H1 (cell line): ENCODE results near the gene RGS3.

Experiments used
- CTCF ChIP-seq, 3 experiments: IDR thresholded peaks; 1 replicate in 2 of 3; 2 replicates in 1 of 3; pipeline versions ENCODE4 v1.5.1 to v1.6.1; 2011; ENCODE audit warnings: low read length in 3 of 3, mild to moderate bottlenecking in 3 of 3, inconsistent platforms in 2 of 3, low read depth in 1 of 3, moderate library complexity in 1 of 3; ENCODE audit not compliant: insufficient read depth in 1 of 3; ENCODE audit errors: control extremely low read depth in 1 of 3
- GABPA ChIP-seq: IDR thresholded peaks from 2 replicates; pipeline ENCODE4 v1.6.1; 2011; ENCODE audit warnings: mild to moderate bottlenecking, low read length, moderate library complexity, borderline replicate concordance; ENCODE audit not compliant: insufficient read depth
- HDAC6 ChIP-seq: IDR thresholded peaks from one replicate; pipeline ENCODE4 v1.7.1; 2012; ENCODE audit warnings: low read depth, mild to moderate bottlenecking, inconsistent platforms, low read length, moderate library complexity
- JUND ChIP-seq: IDR thresholded peaks from 2 replicates; pipeline ENCODE4 v1.6.1; 2011; ENCODE audit warnings: mild to moderate bottlenecking, improper control_type of control experiment, low read length
- POLR2A ChIP-seq, 2 experiments: IDR thresholded peaks; 1 replicate in 1 of 2; 2 replicates in 1 of 2; pipeline ENCODE4 v1.6.1; 2011; ENCODE audit warnings: low read depth in 2 of 2, low read length in 2 of 2, mild to moderate bottlenecking in 2 of 2; ENCODE audit errors: control extremely low read depth in 1 of 2
- RNF2 ChIP-seq: fragments of 200-900, 300-1000 bp; sonication (generic); IDR thresholded peaks from 2 replicates; pipeline ENCODE4 v1.7.1; 2016; ENCODE audit warnings: borderline replicate concordance, low read depth, mild to moderate bottlenecking, antibody characterized with exemption, low read length; ENCODE audit not compliant: poor library complexity, severe bottlenecking; ENCODE audit errors: missing control alignments
- TBP ChIP-seq: IDR thresholded peaks from 2 replicates; pipeline ENCODE4 v1.6.1; 2011; ENCODE audit warnings: low read depth, low read length, improper control_type of control experiment

DNA sequence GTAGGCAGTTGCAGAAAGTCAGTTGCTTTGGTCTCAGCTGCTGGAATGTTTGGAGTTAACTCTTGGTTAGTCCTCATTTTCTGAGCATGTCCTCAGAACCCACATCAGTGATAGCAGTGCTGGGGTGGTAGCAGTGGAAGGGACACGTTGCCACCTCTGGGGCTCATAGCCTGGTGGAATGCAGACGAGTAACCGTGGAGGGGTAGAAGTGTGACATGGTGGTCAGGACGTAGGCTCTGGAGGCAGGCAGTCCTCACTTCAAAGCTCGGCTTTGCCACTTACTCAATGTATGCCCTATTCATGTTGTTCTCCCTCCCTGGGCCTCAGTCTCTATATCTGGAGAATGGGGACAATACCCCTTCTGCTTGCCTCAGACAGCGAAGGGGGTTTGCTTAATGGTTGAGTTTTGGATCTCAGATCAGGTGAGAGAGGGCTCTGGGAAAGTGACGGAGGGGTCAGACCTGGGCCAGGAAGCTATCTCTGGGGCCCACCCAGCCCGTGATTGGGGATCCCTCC is 62.8 kb downstream of the RGS3 start:
- TF ChIP-seq JUND (no peak), CTCF (IDR thresholded peaks at IDR 0.05; ENCODE audit: control extremely low read depth in 1 of 3, insufficient read depth in 1 of 3, low read depth in 1 of 3, low read length in 3 of 3) (no peak), RNF2 (no peak), POLR2A (IDR thresholded peaks at IDR 0.05; ENCODE audit: control extremely low read depth in 1 of 2, low read depth in 2 of 2, low read length in 2 of 2) (no peak), TBP (no peak), HDAC6 (no peak), GABPA (no peak)
